ENCODE measurements around the gene TRIM31. TPM values are rescaled to one million over a fixed set of nuclear protein-coding genes. Genes with fewer than 3 reads are reported as not detected.
"Not testable (repeated sequence)": the region's sequence is repeated elsewhere in the genome, so short reads cannot be mapped to it uniquely, and the experiment has no call there.

The TRIM31 gene
- polyA plus RNA-seq, 6 donors from 2014 or later: not detected

GRCh38 chr6:30154061-30154460 lies 41.2 kb upstream of the TRIM31 start:
- H3K4me3 Mint-ChIP-seq: no peak overlapping the region
- H3K36me3 Mint-ChIP-seq: no peaks in the 10 kb centered on the region
- peaks cover 0 to 6% (median 2%) of the 10 kb centered on the region in 3 donors for H3K4me1 Mint-ChIP-seq
- ATAC-seq (ENCODE audit: low read depth in 2 of 2) (no peak), DNase-seq (no peak)
- H3K9me3 Mint-ChIP-seq: no peaks in the 10 kb centered on the region
- H3K27me3 Mint-ChIP-seq: peaks cover 24 to 62% (median 48%) of the 10 kb centered on the region in 3 donors
- H3K27ac Mint-ChIP-seq: no peak overlapping the region

DNA sequence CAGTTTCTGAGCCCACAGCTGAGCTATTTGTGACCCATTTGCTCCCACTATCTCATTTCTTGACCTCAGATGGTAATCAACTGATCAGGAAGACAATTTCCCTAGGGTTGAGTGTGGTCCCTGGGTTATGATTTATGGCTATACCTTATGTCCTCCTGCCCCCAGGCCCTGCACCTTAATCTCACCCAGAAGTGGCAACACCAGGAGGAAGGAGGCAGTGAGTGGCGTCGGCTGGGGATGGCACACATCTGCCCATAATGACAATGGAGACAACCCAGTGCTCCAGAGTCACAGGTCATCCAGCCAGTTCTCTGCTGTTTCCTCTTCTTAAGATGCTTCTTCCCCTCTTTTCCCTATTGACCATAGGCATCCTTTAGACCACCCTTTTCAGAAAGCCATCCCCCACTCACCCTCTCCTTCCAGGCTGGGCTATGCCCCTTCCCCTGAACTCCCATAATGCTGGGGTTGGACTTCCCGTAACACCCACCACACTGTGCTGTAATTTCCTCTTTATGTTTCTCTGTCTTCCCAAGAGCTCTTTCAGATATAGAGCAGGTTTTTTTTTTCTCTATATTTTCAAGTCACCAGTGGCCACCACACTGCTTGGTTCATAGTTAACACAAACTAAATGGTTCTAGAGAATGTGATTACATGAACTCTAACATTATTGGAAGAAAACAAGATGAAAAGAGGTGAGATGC lies 40.2 kb upstream of the TRIM31 start:
- H3K4me1 Mint-ChIP-seq: peaks cover 0 to 2% (median 0%) of the 10 kb centered on the region in 3 donors
- ATAC-seq (ENCODE audit: low read depth in 2 of 2) (no peak), DNase-seq (no peak)
- H3K36me3 Mint-ChIP-seq: no peaks in the 10 kb centered on the region
- H3K27me3 Mint-ChIP-seq: peaks cover 27 to 57% (median 44%) of the 10 kb centered on the region in 3 donors
- no peak overlapping the region for H3K4me3 Mint-ChIP-seq
- H3K9me3 Mint-ChIP-seq: no peaks in the 10 kb centered on the region
- no peak overlapping the region for H3K27ac Mint-ChIP-seq

GRCh38 chr6:30152016-30152673 lies 39.3 kb upstream of the TRIM31 start:
- no peak for DNase-seq
- Mint-ChIP-seq H3K4me1 (no peaks in the 10 kb centered on the region), H3K27me3 (peaks cover 35 to 66% (median 51%) of the 10 kb centered on the region in 3 donors), H3K9me3 (no peaks in the 10 kb centered on the region), H3K36me3 (no peaks in the 10 kb centered on the region), H3K27ac (no peak overlapping the region), H3K4me3 (no peak overlapping the region)
- no peak for ATAC-seq (ENCODE audit: low read depth in 2 of 2)

GRCh38 chr6:30151580-30151979 lies 38.7 kb upstream of the TRIM31 start:
- Mint-ChIP-seq H3K36me3 (no peaks in the 10 kb centered on the region), H3K9me3 (no peaks in the 10 kb centered on the region), H3K4me3 (no peak overlapping the region), H3K4me1 (no peaks in the 10 kb centered on the region), H3K27ac (no peak overlapping the region), H3K27me3 (peaks cover 32 to 72% (median 51%) of the 10 kb centered on the region in 3 donors)
- DNase-seq (no peak), ATAC-seq (ENCODE audit: low read depth in 2 of 2) (no peak)

- DNase-seq (no peak), ATAC-seq (ENCODE audit: low read depth in 2 of 2) (no peak)
- H3K4me1 Mint-ChIP-seq: no peaks in the 10 kb centered on the region
- H3K36me3 Mint-ChIP-seq: no peaks in the 10 kb centered on the region
- H3K27me3 Mint-ChIP-seq: peaks cover 28 to 72% (median 48%) of the 10 kb centered on the region in 3 donors
- H3K4me3 Mint-ChIP-seq: no peak overlapping the region
- H3K9me3 Mint-ChIP-seq: no peaks in the 10 kb centered on the region
- no peak overlapping the region for H3K27ac Mint-ChIP-seq
Measured at GRCh38 chr6:30150671-30151395, 37.9 kb upstream of the TRIM31 start.

GRCh38 chr6:30149858-30150550 lies 37.1 kb upstream of the TRIM31 start:
- ATAC-seq (ENCODE audit: low read depth in 2 of 2) (no peak), DNase-seq (no peak)
- Mint-ChIP-seq H3K4me1 (no peaks in the 10 kb centered on the region), H3K4me3 (no peak overlapping the region), H3K9me3 (no peaks in the 10 kb centered on the region), H3K36me3 (no peaks in the 10 kb centered on the region), H3K27ac (no peak overlapping the region), H3K27me3 (peaks cover 20 to 72% (median 49%) of the 10 kb centered on the region in 3 donors)

- no peak overlapping the region for H3K4me3 Mint-ChIP-seq
- no peak for ATAC-seq (ENCODE audit: low read depth in 2 of 2)
- no peaks in the 10 kb centered on the region for H3K9me3 Mint-ChIP-seq
- no peak for DNase-seq
- H3K27ac Mint-ChIP-seq: no peak overlapping the region
- H3K4me1 Mint-ChIP-seq: no peaks in the 10 kb centered on the region
- no peaks in the 10 kb centered on the region for H3K36me3 Mint-ChIP-seq
- peaks cover 27 to 72% (median 50%) of the 10 kb centered on the region in 3 donors for H3K27me3 Mint-ChIP-seq
Measured at GRCh38 chr6:30149234-30149633, 36.3 kb upstream of the TRIM31 start.

- H3K4me3 Mint-ChIP-seq: no peak overlapping the region
- ATAC-seq (ENCODE audit: low read depth in 2 of 2) (no peak), DNase-seq (no peak)
- no peaks in the 10 kb centered on the region for H3K4me1 Mint-ChIP-seq
- no peaks in the 10 kb centered on the region for H3K36me3 Mint-ChIP-seq
- peaks cover 33 to 64% (median 44%) of the 10 kb centered on the region in 3 donors for H3K27me3 Mint-ChIP-seq
- no peak overlapping the region for H3K27ac Mint-ChIP-seq
- H3K9me3 Mint-ChIP-seq: no peaks in the 10 kb centered on the region
Measured at GRCh38 chr6:30147096-30147495, 34.2 kb upstream of the TRIM31 start.

DNA sequence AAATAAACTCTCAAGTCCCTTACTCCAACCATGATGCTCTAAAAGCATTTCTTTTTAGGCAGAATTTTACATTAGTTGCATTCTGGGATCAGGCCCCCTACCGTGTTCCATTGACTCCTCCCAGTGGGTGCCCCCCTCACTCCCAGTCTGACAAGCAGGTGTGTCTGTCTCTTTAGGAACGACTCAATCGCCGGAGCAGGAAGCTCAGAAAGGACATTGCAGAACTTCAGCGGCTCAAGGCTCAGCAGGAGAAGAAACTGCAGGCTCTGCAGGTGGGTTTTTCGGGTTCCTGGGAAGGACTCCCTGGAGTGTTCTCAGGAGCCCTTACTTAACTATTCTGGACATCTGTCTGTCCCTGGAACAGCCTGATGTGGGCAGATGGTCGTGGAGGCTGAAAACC lies 32.9 kb upstream of the TRIM31 start:
- H3K36me3 Mint-ChIP-seq: no peaks in the 10 kb centered on the region
- H3K9me3 Mint-ChIP-seq: no peaks in the 10 kb centered on the region
- peaks cover 40 to 72% (median 55%) of the 10 kb centered on the region in 3 donors for H3K27me3 Mint-ChIP-seq
- no peak for ATAC-seq (ENCODE audit: low read depth in 2 of 2)
- H3K27ac Mint-ChIP-seq: no peak overlapping the region
- no peak overlapping the region for H3K4me3 Mint-ChIP-seq
- H3K4me1 Mint-ChIP-seq: no peaks in the 10 kb centered on the region
- no peak for DNase-seq

GRCh38 chr6:30144811-30145210 lies 31.9 kb upstream of the TRIM31 start:
- no peak overlapping the region for H3K27ac Mint-ChIP-seq
- no peak for DNase-seq
- H3K4me1 Mint-ChIP-seq: no peaks in the 10 kb centered on the region
- H3K4me3 Mint-ChIP-seq: no peak overlapping the region
- peaks cover 39 to 72% (median 55%) of the 10 kb centered on the region in 3 donors for H3K27me3 Mint-ChIP-seq
- no peaks in the 10 kb centered on the region for H3K9me3 Mint-ChIP-seq
- ATAC-seq (ENCODE audit: low read depth in 2 of 2): no peak
- H3K36me3 Mint-ChIP-seq: no peaks in the 10 kb centered on the region

- no peak overlapping the region for H3K4me3 Mint-ChIP-seq
- no peaks in the 10 kb centered on the region for H3K9me3 Mint-ChIP-seq
- DNase-seq: no peak
- H3K36me3 Mint-ChIP-seq: no peaks in the 10 kb centered on the region
- peaks cover 38 to 78% (median 60%) of the 10 kb centered on the region in 3 donors for H3K27me3 Mint-ChIP-seq
- peak overlapping the region in 2 of 6 donors; percentile 12 to 45 for H3K27ac Mint-ChIP-seq
- no peak for ATAC-seq (ENCODE audit: low read depth in 2 of 2)
- no peaks in the 10 kb centered on the region for H3K4me1 Mint-ChIP-seq
Measured at GRCh38 chr6:30143780-30144179, 30.9 kb upstream of the TRIM31 start.

- Mint-ChIP-seq H3K27me3 (peaks cover 44 to 76% (median 59%) of the 10 kb centered on the region in 3 donors), H3K36me3 (no peaks in the 10 kb centered on the region), H3K4me1 (no peaks in the 10 kb centered on the region), H3K4me3 (no peak overlapping the region), H3K27ac (no peak overlapping the region), H3K9me3 (no peaks in the 10 kb centered on the region)
- ATAC-seq (ENCODE audit: low read depth in 2 of 2) (no peak), DNase-seq (no peak)
Measured at GRCh38 chr6:30142665-30143064, 29.8 kb upstream of the TRIM31 start.

GRCh38 chr6:30140240-30140639 lies 27.4 kb upstream of the TRIM31 start:
- Mint-ChIP-seq H3K27me3 (peaks cover 49 to 71% (median 57%) of the 10 kb centered on the region in 3 donors), H3K27ac (peak overlapping the region in 1 of 6 donors; percentile 42)
- not testable (repeated sequence) for H3K4me3 Mint-ChIP-seq; DNase-seq; H3K9me3 Mint-ChIP-seq; H3K36me3 Mint-ChIP-seq; ATAC-seq (ENCODE audit: low read depth in 2 of 2); H3K4me1 Mint-ChIP-seq
